A549 (cell line): Measurements from ENCODE around the gene DEPDC1B.

Experiments
- BHLHE40 ChIP-seq: IDR thresholded peaks from 2 replicates; pipeline ENCODE4 v1.6.1; 2012; ENCODE audit warnings: low read depth, low read length, inconsistent platforms
- CHD2 ChIP-seq: fragments of 150-350 bp; IDR thresholded peaks from 2 replicates; pipeline ENCODE4 v1.6.1; 2014; ENCODE audit warnings: low read length; ENCODE audit not compliant: partially characterized antibody
- EHMT2 ChIP-seq: fragments of 200-600 bp; sonication (generic); IDR thresholded peaks from 2 replicates; pipeline ENCODE4 v1.6.1; 2016; ENCODE audit warnings: antibody characterized with exemption, low read depth, mild to moderate bottlenecking, moderate library complexity
- EP300 ChIP-seq, 2 experiments: fragments of >200 bp; sonication (Bioruptor Twin); formaldehyde crosslinking; IDR thresholded peaks; 2 replicates in 1 of 2; 3 replicates in 1 of 2; pipeline ENCODE4 v1.6.1; 2016 to 2017
- JUN ChIP-seq, 2 experiments: fragments of >200 bp; sonication (Bioruptor Twin); formaldehyde crosslinking; IDR thresholded peaks; 2 replicates in 1 of 2; 3 replicates in 1 of 2; pipeline ENCODE4 v1.6.1; 2016 to 2017
- MAFK ChIP-seq: fragments of 450-650 bp; IDR thresholded peaks from 2 replicates; pipeline ENCODE4 v1.6.1; 2014; ENCODE audit not compliant: partially characterized antibody
- NR3C1 ChIP-seq: fragments of >200 bp; sonication (Bioruptor Twin); formaldehyde crosslinking; IDR thresholded peaks from 3 replicates; pipeline ENCODE4 v1.6.1; 2017
- PHF8 ChIP-seq: fragments of 200-600 bp; sonication (generic); IDR thresholded peaks from 2 replicates; pipeline ENCODE4 v1.6.1; 2016; ENCODE audit warnings: low read depth, mild to moderate bottlenecking, antibody characterized with exemption, moderate library complexity, borderline replicate concordance
- RAD21 ChIP-seq, 2 experiments: fragments of >200 bp in 1 of 2; sonication (Bioruptor Twin) in 1 of 2; formaldehyde crosslinking in 1 of 2; IDR thresholded peaks in 1 of 2; conservative IDR thresholded peaks in 1 of 2; 2 replicates in 1 of 2; 3 replicates in 1 of 2; pipeline ENCODE4 v1.6.1; 2012 to 2018; ENCODE audit warnings: inconsistent platforms in 1 of 2
- SMC3 ChIP-seq: fragments of >200 bp; sonication (Bioruptor Twin); formaldehyde crosslinking; IDR thresholded peaks from 3 replicates; pipeline ENCODE4 v1.6.1; 2018; ENCODE audit warnings: inconsistent platforms
- TF ChIP-seq, protein P1 (sequence below): fragments of >200 bp; sonication (Bioruptor Twin); formaldehyde crosslinking; IDR thresholded peaks from 3 replicates; pipeline ENCODE4 v1.5.1; 2016
- TF ChIP-seq, protein P2 (sequence below): fragments of 200-600 bp; sonication (generic); IDR thresholded peaks from 2 replicates; pipeline ENCODE4 v1.6.1; 2016; ENCODE audit warnings: antibody characterized with exemption, mild to moderate bottlenecking, moderate library complexity
- TF ChIP-seq, protein P3 (sequence below): IDR thresholded peaks from 2 replicates; pipeline ENCODE4 v1.6.1; 2012
- TF ChIP-seq, protein P4 (sequence below): IDR thresholded peaks from 2 replicates; pipeline ENCODE4 v1.6.1; 2012

DNA sequence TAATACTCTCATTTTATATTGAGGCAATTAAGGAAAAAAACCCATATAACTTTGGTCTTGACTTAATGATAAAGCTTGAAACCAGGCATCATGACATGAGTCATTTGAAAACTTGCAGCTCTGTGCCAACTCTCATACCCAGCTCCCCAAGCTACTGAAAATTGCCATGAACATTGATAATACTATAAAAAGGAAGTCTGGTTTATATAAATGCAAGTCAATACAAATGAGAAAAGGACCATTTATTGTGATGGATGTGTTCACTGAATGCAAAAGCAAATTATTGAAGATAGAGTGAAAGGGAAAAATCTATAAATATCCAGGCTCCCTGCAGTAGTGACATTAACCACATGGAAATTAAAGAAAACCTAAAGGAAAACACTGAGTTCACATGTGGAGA, 116.3 kb downstream of the DEPDC1B start:
- TF ChIP-seq BHLHE40 (no peak), EHMT2 (no peak), JUN (IDR thresholded peaks at IDR 0.05) (no peak), RAD21 (conservative IDR thresholded peaks at IDR 0.05 in 1 of 2, IDR thresholded peaks at IDR 0.05 in 1 of 2) (no peak), MAFK (no peak), EP300 (IDR thresholded peaks at IDR 0.05) (no peak), NR3C1 (no peak), PHF8 (no peak), SMC3 (no peak), CHD2 (no peak)
- TF ChIP-seq, protein P1, sequence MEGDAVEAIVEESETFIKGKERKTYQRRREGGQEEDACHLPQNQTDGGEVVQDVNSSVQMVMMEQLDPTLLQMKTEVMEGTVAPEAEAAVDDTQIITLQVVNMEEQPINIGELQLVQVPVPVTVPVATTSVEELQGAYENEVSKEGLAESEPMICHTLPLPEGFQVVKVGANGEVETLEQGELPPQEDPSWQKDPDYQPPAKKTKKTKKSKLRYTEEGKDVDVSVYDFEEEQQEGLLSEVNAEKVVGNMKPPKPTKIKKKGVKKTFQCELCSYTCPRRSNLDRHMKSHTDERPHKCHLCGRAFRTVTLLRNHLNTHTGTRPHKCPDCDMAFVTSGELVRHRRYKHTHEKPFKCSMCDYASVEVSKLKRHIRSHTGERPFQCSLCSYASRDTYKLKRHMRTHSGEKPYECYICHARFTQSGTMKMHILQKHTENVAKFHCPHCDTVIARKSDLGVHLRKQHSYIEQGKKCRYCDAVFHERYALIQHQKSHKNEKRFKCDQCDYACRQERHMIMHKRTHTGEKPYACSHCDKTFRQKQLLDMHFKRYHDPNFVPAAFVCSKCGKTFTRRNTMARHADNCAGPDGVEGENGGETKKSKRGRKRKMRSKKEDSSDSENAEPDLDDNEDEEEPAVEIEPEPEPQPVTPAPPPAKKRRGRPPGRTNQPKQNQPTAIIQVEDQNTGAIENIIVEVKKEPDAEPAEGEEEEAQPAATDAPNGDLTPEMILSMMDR: no peak
- TF ChIP-seq, protein P2, sequence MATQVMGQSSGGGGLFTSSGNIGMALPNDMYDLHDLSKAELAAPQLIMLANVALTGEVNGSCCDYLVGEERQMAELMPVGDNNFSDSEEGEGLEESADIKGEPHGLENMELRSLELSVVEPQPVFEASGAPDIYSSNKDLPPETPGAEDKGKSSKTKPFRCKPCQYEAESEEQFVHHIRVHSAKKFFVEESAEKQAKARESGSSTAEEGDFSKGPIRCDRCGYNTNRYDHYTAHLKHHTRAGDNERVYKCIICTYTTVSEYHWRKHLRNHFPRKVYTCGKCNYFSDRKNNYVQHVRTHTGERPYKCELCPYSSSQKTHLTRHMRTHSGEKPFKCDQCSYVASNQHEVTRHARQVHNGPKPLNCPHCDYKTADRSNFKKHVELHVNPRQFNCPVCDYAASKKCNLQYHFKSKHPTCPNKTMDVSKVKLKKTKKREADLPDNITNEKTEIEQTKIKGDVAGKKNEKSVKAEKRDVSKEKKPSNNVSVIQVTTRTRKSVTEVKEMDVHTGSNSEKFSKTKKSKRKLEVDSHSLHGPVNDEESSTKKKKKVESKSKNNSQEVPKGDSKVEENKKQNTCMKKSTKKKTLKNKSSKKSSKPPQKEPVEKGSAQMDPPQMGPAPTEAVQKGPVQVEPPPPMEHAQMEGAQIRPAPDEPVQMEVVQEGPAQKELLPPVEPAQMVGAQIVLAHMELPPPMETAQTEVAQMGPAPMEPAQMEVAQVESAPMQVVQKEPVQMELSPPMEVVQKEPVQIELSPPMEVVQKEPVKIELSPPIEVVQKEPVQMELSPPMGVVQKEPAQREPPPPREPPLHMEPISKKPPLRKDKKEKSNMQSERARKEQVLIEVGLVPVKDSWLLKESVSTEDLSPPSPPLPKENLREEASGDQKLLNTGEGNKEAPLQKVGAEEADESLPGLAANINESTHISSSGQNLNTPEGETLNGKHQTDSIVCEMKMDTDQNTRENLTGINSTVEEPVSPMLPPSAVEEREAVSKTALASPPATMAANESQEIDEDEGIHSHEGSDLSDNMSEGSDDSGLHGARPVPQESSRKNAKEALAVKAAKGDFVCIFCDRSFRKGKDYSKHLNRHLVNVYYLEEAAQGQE: no peak
- TF ChIP-seq, protein P3, sequence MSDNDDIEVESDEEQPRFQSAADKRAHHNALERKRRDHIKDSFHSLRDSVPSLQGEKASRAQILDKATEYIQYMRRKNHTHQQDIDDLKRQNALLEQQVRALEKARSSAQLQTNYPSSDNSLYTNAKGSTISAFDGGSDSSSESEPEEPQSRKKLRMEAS: no peak
- TF ChIP-seq, protein P4, sequence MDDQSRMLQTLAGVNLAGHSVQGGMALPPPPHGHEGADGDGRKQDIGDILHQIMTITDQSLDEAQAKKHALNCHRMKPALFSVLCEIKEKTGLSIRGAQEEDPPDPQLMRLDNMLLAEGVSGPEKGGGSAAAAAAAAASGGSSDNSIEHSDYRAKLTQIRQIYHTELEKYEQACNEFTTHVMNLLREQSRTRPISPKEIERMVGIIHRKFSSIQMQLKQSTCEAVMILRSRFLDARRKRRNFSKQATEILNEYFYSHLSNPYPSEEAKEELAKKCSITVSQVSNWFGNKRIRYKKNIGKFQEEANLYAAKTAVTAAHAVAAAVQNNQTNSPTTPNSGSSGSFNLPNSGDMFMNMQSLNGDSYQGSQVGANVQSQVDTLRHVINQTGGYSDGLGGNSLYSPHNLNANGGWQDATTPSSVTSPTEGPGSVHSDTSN: no peak
